ENCODE measurements around the gene SENP7.
"Not testable (repeated sequence)": the region's sequence is repeated elsewhere in the genome, so short reads cannot be mapped to it uniquely, and the experiment has no call there.

The SENP7 gene

DNA sequence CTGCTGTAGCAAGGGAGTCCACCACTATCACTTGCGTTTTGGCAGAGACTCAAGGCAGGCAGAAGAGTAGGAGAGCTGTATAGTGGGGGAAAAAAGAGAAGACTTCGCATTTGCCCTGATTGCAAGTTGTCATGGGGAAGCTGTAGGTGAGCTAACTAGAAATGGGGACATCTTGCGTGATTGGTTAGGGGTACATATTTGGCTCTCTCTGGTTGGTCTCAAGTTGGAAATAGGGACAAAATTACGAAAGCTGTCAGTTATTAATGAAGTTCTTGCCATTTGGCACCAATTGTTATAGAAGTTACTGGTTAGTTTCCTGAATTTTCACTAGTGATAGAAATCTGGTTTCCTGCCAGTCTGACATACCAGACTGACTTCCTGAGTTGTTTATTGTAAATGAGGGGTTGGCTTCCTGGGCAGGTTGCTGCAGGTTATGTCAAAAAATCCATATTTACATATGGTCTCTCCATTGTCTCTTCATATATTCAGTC lies 8.2 kb upstream of the SENP7 start:
- DNase-seq (ENCODE audit: low spot score) = no peak

- DNase-seq (ENCODE audit: low spot score) = no peak
Measured at GRCh38 chr3:101519685-101520365, 6.8 kb upstream of the SENP7 start.

DNA sequence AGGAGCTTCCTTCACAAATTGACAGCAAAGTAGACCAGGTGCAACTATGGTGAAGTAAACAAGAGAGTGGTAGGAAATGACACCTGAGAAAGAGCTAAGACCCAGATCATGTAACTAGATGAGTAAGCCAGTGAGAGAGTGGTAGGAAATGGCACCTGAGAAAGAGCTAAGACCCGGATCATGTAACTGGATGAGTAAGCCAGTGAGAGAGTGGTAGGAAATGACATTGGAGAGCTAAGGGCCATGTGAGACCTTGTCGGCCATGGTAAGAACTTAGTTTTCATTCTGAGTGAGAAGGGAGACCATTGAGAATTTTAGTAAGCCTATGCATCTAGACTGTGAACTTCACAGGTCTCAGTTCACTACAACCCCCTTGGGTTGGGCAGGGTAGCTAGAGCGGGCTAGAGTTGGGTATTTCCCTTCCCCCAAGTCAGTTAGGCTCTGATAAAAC lies 5.4 kb upstream of the SENP7 start:
- no peak for DNase-seq (ENCODE audit: low spot score)

DNA sequence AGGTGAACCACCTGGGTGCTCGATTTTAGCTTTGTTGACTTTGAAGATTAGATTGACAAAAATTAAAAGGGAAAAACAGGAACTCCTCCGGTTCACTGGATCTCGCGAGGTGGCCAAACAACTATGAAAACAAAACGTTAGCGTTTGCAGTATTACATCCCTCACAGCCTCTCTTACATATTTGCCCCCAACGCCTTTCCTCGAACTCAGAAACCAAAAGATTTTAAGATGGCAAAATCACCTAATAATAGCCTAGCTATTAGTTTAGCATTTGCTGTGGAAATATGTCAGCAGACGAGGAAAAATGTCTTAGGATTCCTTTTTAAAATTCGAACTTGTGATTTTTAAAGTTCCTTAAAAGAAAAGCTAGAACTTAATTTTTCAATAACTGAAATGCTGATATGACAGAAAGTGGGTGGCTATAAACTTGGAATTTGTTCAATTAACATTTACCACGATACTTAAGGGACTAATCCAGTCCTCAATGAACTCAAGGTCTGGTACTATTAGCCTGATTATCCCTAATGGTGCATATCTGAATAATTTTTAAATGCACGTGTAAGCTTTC lies 491 bp upstream of the SENP7 start:
- no peak for DNase-seq (ENCODE audit: low spot score)

DNA sequence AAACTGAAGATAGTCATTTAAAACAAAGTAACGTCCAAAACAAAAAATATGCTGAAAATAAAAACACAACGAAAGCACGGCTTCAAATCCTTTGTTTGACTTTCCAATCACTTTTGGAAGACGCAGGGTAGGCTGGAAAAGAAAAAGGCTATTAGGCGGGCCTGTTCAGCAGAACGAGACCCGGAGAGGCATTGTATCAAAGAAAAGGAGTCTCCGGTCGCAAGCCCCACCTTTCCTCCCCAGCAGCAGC lies 691 bp downstream of the SENP7 start:
- no peak for DNase-seq (ENCODE audit: low spot score)

DNA sequence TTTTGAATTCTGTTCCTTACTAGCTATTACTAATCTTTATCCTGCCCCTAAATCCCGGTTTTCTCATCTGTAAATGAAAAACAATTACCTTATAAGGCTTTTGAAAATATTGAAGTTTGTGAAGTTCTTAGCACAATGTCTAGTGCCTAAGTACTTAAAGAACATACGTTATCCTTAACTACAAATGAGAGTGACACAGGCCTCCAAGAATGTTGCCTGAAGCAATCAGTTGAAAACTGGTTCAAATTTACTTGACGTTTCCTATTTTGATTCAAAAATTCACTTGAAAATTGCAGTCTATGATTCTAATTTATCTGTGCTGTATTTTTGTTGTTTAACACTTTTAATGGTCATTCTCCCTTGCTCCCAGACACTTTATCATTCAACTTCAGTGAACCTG lies 3.2 kb downstream of the SENP7 start:
- DNase-seq (ENCODE audit: low spot score) = no peak

- no peak for DNase-seq (ENCODE audit: low spot score)
Measured at GRCh38 chr3:101509281-101509680, 3.7 kb downstream of the SENP7 start.

DNA sequence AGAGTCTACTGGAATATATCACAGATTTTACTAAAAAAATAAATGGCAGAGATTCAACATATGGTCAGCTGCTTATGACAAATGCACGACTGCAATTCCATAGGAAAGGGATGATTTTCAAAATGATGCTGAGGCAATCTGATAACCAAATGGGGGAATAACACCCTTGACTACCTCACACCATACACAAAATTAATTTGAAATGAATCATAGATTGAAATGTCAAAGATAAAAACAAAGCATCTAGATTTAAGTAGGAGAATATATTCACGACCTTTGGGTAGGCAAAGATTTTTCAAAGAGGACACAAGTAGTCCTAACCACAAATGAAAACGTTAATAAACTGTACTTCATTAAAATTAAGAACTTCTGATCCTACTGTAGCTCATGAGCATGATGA lies 11.2 kb downstream of the SENP7 start:
- no peak for DNase-seq (ENCODE audit: low spot score)

DNA sequence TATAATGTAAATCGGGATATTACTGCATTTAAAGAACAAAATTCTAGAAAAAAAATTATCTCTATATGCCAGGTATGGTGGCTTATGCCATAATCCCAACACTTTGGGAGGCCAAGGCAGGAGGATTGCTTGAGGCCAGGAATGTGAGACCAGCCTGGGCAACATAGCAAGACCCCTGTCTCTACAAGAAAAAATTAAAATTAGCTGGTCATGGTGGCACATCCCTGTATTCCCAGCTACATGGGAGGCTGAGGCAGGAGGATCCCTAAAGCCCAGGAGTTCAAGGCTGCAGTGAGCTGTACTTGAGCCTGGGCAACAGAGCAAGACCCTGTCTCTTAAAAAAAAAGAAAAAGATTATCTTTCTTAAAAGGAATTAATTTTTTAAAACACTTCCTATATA lies 12.8 kb downstream of the SENP7 start:
- DNase-seq (ENCODE audit: low spot score) = no peak

- no peak for DNase-seq (ENCODE audit: low spot score)
Measured at GRCh38 chr3:101497803-101498202, 15.2 kb downstream of the SENP7 start.

DNA sequence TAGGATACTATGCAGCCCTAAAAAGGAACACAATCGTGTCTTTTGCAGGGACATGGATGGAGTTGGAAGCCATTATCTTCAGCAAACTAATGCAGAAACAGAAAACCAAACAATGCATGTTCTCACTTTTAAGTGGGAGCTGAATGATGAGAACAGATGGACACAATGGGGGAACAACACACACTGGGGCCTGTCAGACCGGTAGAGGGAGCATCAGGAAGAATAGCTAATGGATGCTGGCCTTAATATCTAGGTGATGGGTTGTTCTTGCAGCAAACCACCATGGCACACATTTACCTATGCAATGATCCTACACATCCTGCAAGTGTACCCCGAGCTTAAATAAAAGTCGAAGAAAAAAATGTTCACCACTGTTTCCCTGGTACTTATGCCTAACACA lies 17.5 kb downstream of the SENP7 start:
- DNase-seq (ENCODE audit: low spot score) = no peak

DNA sequence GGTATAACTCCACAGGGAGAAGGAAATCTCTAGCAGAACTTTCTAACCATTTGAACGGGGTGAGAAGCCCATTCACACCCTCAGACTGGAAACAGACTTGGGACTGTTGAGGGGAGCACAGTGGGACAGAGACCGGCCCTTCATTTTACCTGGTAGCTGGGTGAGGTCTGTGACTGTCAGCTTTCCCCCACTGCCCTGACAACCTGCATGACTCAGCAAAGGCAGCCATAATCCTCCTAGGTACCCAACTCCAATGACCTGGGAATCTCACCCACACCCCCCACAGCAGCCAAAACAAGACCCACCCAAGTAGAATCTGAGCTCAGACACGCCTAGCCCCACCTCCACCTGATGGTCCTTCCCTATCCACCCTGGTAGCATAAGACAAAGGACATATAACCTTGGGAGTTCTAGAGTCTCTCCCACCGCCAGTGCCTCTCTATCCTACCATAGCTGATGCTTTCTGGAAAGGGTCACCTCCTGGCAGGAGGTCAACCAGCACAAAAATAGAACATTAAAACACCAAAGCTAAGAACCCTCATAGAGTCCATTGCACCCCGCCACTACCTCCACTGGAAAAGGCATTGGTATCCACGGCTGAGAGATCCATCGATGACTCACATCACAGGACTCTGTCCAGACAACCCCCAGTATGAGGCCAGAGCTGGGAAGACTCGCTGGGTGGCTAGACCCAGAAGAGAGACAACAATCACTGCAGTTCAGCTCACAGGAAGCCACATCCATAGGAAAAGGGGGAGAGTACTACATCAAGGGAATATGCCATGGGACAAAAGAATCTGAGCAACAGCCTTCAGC lies 28.0 kb downstream of the SENP7 start:
- DNase-seq (ENCODE audit: low spot score) = no peak

GRCh38 chr3:101478980-101479379 lies 34.0 kb downstream of the SENP7 start:
- no peak for DNase-seq (ENCODE audit: low spot score)

GRCh38 chr3:101474841-101475552 lies 38.0 kb downstream of the SENP7 start:
- not testable (repeated sequence) for DNase-seq (ENCODE audit: low spot score)

- DNase-seq (ENCODE audit: low spot score) = not testable (repeated sequence)
Measured at GRCh38 chr3:101468676-101469075, 44.3 kb downstream of the SENP7 start.

DNA sequence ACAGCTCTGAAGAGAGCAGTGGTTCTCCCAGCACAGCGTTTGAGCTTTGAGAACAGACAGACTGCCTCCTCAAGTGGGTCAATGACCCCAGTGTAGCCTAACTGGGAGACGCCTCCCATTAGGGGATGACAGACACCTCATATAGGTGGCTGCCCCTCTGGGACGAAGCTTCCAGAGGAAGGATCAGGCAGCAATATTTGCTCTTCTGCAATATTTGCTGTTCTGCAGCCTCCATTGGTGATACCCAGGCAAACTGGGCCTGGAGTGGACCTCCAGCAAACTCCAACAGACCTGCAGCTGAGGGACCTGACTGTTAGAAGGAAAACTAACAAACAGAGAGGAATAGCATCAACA lies 45.7 kb downstream of the SENP7 start:
- not testable (repeated sequence) for DNase-seq (ENCODE audit: low spot score)

DNA sequence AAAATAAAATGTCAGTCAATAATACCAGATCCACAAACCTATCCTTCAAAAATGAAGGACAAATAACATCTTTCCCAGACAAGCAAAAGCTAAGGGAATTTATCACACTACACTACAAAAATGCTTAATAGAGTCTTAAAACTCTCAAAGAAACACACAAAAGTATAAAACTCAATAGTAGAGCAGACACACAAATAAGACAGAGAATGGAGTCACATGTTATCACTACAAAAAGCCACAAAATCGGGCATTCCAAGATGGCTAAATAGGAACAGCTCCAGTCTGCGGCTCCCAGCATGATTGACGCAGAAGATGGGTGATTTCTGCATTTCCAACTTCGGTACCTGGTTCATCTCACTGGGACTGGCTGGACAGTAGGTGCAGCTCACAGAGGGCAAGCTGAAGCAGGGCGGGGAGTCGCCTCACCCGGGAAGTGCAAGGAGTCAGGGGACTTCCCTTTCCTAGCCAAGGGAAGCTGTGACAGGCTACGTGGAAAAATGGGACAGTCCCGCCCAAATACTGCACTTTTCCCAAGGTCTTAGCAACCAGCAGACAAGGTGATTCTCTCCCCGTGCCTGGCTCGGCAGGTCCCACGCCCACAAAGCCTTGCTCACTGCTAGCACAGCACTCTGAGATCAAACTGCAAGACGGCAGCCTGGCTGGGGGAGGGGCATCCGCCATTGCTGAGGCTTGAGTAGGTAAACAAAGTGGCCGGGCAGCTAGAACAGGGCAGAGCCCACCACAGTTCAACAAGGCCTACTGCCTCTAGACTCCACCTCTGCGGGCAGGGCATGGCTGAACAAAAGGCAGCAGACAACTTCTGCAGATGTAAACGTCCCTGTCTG lies 46.3 kb downstream of the SENP7 start:
- no peak for DNase-seq (ENCODE audit: low spot score)

DNA sequence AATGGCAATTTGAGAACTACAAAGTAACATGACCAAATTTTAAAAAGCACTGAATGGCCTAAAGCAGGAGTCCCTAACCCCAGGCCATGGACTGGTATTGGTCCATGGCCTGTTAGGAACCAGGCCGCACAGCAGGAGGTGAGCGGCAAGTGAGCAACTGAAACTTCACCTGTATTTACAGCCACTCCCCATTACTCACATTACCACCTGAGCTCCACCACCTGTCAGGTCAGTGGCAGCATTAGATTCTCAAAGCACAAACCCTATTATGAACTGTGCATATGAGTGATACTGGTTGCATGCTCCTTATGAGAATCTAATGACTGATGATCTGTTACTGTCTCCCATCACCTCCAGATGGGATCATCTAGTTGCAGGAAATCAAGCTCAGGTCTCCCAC lies 48.8 kb downstream of the SENP7 start:
- no peak for DNase-seq (ENCODE audit: low spot score)

DNA sequence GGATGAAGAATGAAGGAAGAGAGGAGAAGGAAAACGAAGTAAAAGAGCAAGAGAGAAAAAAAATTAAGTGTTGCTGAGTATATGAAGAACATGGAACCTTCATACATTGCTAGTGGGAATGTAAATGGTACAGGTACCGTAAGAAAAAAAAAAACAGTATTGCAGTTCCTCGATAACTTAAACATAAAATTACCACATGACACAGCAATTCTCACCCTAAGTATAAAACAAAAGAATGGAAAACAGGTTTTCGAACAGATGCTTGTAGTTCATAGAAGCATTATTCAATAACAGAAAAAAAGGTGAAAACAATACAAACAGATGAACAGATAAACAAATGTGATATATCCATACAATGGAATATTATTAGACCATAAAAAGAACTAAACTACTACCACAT lies 51.6 kb downstream of the SENP7 start:
- no peak for DNase-seq (ENCODE audit: low spot score)

- DNase-seq (ENCODE audit: low spot score) = no peak
Measured at GRCh38 chr3:101458387-101458786, 54.6 kb downstream of the SENP7 start.

DNA sequence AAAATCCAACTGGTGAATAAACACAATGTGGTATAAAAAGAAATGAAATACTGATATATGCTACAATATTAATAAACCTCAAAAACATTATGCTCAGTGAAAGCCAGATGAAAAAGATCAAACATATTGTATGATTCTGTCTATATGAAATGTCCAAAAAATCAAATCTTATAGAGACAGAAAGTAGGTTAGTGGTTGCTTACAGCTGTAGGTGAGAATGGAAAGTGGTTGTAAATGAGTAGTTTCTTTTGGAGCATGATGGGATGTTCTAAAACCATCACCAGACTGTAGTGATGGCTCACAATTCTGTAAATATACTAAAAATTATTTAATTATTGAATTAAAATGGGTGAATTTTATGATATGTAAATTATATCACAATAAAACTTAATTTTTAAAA lies 58.4 kb downstream of the SENP7 start:
- DNase-seq (ENCODE audit: low spot score) = no peak

DNA sequence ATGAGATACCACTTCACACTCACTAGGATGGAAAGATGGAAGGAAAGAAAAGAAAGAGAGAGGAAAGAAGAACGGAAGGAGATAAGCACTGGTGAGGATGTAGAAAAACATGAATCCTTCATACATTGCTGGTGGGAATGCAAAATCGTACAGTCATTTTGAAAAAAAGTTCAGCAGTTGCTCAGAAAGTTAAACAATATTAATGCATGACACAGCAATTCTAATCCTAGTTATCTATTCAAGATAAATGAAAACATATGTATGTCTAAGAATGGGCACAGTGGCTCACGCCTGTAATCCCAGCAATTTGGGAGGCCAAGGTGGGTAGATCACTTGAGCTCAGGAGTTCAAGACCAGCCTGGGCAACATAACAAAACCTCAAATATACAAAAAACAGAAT lies 59.1 kb downstream of the SENP7 start:
- DNase-seq (ENCODE audit: low spot score) = no peak
